ENCODE measurements around the gene MAB21L4. TPM values are rescaled to one million over a fixed set of nuclear protein-coding genes. Genes with fewer than 3 reads are reported as not detected.

The MAB21L4 gene
- total and polyA plus RNA-seq, 2 of the 8 experiments (the other 6 are each of a cell fraction or from before 2014, with no cell fraction given) = 0.11 TPM; not detected in 1

DNA sequence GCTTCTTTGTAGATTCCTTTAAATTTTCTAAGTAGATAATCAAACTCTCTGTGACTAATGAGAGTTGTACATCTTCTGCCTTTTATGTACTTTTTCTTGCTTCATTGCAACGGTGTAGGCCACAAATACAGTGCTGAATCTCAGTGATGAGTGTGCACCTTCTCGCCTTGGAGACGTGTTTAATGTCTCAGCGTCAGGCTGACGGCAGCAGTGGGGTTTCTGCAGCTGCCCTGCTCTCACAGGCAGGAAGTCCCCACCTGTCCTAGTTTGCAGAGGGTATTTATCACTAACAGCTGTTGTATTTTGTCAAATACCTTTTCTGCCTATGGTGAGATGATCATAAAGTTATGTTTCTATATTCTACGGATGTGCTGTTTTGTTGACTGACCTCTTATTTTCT is 14.0 kb downstream of the MAB21L4 start (continued):
- TF ChIP-seq CTBP2 (IDR thresholded peaks at IDR 0.05; ENCODE audit: borderline replicate concordance, insufficient read depth, insufficient read length, low read length) (no peak), FOSL1 (IDR thresholded peaks at IDR 0.05; ENCODE audit: insufficient read depth, low read depth, low read length) (no peak), SP1 (IDR thresholded peaks at IDR 0.05; ENCODE audit: low read depth, low read length) (no peak), CHD1 (IDR thresholded peaks at IDR 0.05; ENCODE audit: low read depth, low read length) (no peak), SIRT6 (IDR thresholded peaks at IDR 0.05; ENCODE audit: low read length) (no peak), RAD21 (IDR thresholded peaks at IDR 0.05 in 1 of 2, conservative IDR thresholded peaks at IDR 0.05 in 1 of 2; ENCODE audit: low read depth in 2 of 2, low read length in 2 of 2) (no peak), POLR2AphosphoS5 (IDR thresholded peaks at IDR 0.05; ENCODE audit: low read depth, low read length) (no peak)

Data from H1 (cell line).